GM19397 (cell line): ENCODE measurements around the gene COX5A.
"Not testable (repeated sequence)": the region's sequence is repeated elsewhere in the genome, so short reads cannot be mapped to it uniquely, and the experiment has no call there.

ENCODE experiments used
- ATAC-seq: cut with Tn5 transposase; IDR thresholded peaks from one replicate; pipeline ENCODE4 v1.9.1; 2021; ENCODE audit warnings: mild to moderate bottlenecking, moderate library complexity; ENCODE audit not compliant: unreplicated experiment

COX5A gene

DNA sequence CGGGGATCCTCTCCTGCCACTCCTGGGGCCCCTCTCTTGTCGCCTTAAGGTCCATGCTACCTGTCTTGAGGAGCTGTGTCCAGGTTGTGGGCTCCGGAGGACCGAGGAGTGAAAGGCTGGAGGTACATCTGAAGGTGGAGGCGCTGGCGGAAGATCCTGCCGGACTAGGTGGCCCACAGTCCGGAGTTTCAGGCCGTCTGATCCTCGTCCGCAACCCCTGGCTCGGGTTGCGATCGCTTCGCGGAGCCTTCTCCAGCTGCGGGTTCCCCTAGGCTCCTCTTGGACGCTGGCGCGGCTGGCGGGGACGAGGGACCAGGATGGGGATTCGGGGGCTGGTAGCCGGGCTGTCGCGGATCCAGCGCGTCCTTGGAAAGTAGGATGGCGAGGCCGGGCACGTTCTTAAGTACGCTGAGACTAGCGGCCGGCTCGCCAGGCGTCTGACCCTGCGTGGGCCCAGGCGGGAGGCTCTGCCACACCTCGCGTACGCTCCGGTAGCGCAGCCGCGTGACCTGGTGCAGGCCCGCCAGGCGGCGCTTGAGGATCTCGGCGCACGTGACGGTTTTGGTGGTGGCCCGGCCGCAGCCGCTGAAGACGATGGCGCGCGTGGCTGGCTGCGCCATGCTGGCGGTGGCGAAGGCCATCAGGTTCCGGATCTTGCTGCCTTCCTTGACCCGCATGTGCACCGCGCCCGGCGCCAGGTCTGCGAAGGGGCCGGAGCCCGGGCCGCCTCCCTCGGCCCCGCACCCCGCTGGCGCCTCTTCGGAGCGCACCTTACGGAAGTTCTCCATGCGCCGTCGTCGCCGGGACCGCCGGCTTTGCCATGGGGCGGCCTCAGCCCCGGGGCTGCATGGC is 18.1 kb upstream of the COX5A start:
- peak; percentile 75 for ATAC-seq

DNA sequence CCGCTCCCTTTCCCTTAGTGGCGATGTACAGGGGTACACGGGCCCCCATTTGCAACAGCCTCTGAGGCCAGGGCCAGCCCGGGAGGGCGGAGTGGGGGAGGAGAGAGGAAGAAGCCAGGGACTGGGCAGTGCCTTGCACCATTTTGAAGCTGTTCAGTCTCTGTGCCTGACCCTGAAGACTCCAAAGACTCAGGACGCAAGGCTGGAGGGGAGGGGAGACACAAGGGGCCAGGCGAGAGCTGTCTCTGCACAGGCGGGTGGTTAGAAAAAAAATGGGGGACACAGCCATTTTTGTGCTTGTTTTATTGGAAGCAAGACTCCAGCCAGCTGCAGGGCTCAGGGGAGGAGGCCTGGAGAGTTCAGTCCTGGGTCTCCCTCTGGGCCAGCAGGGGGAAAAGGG is 17.1 kb upstream of the COX5A start:
- no peak for ATAC-seq

DNA sequence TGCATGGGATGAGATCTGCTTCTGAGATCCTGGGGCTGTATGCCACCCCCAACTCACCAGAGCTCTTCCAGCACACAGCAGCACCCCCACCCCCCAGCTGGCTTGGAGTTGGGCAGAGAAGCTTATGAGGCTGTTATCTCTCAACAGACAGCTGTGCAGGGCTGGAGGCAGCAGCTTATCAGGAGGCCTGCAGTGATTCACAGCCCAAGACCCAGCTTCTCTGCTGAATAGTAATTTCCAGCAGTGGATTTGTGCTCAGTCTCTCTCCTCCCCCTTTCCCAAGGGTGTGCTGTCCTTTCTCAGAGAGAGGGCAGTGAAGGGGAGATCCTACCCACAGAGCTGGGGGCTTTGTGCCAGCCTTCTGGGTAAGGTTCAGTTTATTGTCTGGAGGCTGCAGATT is 16.6 kb upstream of the COX5A start:
- no peak for ATAC-seq

DNA sequence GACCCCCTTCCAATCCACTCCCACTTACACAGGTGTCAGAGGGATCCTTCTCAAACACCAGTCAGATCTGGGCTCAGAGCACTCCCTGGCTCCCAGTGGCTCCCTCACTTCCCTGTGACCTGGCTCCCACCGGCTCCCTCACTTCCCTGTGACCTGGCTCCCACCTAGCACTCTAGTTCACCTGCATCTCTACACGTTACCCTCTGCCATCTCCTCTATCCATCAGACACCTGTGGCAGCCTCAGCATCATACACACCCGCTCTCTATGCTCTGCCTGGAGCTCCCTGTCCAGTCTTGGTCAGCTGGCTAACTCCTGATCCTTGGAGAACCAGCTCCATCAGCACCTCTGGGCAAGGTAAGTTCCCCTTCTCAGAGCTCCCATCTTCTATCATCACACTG is 13.1 kb upstream of the COX5A start:
- ATAC-seq, result no peak

DNA sequence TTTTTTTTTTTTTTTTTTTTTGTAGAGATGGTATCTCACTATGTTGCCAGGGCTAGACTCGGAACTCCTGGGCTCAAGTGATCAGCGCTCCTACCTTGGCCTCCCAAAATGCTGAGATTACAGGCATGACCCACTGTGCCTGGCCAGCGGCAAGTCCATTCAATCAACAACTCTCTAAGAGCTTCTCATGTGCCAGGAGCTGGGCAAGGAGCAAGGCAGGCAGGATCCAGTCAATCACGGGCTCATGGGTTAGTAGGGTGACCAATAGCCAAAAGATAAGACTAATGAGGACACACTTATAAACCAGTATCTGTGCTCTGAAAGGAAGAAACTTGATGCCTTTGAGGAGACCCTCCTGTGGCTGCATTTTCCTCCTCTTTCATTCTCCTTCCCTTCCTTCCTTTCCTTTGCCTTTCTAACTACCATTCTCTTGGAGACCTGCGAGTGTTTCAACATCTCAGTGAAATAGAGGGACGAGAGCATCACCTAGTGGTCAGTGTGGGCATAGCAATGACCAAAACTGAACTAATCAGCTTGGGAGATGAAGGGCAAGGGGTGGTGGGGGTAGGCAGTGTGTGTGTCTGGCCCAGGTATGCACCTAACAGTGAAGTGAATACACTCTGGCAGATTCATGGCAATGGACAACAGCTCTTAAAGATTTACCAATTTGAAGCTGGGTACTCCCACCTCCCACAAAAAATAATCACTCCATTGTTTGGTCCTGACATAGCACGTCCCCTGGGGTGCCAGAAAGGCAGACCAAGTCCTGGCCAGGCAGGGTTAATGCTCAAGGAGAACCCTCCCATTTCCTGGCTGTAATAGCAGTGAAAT is 12.4 kb upstream of the COX5A start:
- no peak for ATAC-seq

DNA sequence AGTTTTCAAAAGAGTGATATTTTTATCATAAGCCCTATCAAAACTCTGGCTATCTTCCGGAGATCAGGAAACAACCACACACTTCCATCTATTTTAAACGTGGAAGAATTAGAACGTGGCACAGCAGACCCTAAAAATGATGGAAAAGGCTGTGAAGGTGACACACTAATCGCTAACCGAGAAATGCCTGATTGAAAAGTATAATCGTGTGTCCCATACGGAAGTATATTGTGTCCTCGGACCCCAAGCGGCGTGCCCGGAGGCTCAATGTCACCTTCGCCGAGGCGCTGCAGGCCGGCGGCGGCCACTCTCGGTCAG is 642 bp downstream of the COX5A start:
- ATAC-seq, result no peak

DNA sequence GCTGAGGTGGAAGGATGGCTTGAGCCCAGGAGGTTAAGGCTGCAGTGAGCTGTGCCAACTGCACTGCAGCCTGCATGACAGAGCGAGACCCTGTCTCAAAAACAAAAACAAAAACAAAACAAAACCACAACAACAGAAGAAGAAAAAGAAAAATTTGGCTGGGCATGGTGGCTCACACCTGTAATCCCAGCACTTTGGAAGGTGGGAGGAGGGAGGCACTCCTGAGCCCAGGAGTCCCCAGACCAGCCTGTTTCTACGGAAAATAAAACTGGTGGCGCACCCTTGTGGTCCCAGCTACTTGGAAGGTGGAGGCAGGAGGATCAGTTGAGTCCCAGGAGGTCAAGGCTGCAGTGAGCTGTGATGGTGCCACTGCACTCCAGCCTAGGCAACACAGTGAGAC is 2.7 kb downstream of the COX5A start:
- not testable (repeated sequence) for ATAC-seq

DNA sequence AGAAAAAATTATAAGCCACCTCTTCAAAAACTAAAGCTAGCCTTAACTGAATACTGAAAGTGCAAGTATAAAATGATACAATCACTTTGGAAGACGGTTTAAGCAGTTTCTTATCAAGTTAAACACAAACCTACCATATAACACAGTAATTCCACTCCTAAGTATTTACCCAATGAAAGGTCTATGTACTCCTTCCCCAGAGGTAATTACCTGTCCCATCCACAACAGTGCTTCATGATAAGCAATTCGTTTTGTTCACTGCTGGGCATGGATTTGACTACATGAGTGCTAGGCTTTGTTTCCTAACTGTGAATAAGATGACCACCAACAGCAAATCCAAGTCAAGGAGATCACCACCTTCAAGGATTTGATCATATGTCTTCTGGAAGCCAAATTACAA is 4.3 kb downstream of the COX5A start:
- ATAC-seq, result no peak

DNA sequence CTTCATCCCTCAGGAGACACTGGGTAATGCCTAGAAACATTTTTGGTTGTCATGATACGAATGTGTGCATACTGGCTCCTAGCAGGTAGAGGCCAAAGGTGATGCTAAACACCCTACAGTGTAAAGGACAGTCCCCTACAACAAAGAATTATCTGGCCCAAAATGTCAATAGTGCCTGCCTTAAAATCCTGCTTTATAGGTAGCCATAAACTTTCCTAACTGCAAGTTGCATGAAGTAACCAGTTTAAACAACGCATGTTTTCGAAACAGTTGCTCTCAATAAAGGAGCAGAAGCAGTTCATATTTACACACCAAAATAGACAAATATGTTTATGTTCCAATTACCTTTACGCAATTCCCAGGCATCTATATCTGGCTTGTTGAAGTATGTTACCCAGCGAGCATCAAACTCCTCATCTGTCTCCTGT is 9.1 kb downstream of the COX5A start:
- ATAC-seq, result no peak

DNA sequence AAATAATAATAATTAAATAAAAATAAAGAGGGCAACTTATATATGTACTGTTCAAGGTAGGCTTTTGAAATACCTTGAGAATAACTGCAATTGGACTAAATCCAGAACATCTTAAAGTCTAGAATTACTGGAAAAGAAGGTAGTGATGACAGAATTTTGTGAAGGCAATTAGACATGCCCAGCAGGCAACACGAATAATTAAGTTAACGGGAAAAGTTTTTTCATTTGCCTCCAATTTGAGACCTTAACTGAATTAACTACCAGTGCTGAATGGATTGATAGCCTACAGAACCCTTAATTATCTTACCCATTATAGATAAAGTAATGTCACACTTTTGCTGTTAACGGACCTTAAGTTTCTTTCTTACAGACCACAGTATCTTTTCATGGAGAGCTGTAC is 13.3 kb downstream of the COX5A start:
- no peak for ATAC-seq

DNA sequence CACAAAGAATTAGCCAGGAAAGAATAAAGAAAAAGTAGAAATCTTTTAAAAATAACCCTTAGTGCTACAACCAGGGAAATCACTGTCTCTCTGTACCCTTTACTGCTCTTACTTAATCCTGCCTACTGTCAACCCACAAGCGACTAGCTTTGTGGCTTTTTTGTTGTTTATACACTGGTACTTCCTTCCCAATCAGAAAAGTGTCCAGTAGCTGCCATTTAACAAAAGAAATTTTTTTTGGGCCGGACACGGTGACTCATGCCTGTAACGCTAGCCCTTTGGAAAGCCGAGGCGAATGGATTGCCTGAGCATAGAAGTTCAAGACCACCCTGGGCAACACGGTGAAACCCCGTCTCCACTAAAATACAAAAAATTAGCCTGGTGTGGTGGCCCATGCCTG is 17.4 kb downstream of the COX5A start:
- no peak for ATAC-seq

DNA sequence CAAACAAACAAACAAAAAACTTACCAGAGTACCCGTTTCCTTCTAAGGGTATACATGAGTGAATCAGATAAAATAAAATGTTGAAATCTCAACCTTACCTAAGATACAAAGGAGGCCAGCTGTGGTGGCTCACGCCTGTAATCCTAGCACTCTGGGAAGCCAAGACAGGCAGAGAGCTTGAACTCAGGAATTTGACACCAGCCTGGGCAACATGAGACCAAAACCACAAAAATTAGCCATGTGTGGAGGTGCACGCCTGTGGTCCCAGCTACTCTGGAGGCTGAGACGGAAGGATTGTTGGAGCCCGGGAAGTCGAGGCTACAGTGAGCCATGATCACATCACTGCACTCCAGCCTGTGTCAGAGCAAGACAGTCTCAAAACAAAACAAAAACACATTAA is 20.2 kb downstream of the COX5A start:
- ATAC-seq, result no peak

DNA sequence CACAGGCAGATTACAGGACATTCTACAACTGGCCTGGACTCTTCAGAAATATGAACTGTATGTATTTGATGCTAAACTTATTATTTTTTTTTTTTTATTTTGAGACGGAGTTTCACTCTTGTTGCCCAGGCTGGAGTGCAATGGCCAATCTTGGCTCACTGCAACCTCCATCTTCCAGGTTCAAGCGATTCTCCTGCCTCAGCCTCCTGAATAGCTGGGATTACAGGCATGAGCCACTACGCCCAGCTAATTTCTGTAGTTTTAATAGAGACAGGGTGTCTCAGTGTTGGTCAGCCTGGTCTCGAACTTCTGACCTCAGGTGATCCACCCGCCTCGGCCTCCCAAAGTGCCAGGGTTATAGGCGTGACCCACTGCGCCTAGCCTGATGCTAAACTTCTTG is 24.1 kb downstream of the COX5A start:
- not testable (repeated sequence) for ATAC-seq

DNA sequence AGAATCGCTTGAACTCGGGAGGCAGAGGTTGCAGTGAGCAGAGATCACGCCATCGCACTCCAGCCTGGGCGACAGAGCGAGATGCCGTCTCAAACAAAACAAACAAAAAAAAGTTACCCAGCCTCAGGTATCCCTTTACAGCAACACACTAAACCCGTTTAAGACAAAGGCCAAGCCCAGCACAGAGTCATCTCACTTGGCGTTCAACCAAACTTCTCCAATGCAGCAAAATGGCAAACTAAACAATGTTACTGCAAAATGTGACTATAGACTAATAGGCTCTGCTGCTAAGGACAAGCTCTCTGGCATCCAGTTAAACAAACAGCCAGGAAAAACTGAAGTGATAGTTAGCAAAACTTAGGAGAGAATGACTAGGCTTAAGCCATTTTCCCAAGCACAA is 24.8 kb downstream of the COX5A start:
- no peak for ATAC-seq

DNA sequence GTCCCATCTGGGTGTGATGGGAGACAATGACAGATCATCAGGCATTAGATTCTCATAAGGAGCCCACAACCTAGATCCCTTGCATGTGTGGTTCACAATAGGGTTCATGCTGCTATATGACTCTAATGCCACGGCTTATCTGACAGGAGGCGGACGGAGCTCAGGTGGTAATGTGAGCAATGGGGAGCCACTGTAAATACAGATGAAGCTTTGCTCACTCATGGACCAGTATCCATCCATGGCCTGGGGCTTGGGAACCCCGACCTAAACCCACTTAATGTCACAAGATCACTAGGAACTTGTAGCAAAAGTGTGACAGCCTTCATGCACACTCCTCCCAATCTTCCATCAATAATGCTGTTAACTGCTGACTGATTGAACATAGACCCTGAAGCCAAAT is 29.2 kb downstream of the COX5A start:
- no peak for ATAC-seq

DNA sequence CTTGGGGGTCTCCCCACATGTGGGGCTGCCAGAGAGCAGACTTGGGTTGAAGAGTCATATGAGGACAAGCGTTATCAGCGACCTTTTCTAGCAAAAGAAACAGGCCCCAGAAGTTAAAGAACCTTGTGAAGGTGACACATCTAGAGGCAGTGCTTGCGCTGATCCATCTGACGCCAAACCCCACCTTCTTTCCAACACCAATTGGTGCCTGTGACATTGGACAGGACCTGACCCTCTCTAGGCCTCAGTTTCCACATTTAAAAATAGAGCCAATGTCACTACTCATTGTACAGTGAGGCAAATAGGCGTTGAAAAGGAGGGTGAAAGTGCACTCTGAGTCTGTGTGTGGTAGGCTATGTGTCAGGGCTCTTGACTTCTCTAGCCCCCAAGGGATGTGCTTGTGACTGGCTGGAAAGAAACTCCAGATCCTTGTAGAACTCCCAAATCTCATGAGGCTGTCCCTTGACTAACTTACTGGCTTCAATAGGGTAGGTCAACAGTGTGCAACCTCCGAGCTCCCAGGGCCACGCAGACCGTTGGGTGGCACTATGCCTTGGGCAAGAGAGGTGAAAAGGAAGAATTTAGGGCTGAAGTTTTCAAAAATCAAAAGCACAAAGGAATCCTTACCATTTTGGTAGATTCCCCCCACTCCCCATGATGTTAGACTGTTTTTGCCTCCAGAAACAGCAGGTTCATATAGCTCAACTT is 30.6 kb downstream of the COX5A start:
- no peak for ATAC-seq

DNA sequence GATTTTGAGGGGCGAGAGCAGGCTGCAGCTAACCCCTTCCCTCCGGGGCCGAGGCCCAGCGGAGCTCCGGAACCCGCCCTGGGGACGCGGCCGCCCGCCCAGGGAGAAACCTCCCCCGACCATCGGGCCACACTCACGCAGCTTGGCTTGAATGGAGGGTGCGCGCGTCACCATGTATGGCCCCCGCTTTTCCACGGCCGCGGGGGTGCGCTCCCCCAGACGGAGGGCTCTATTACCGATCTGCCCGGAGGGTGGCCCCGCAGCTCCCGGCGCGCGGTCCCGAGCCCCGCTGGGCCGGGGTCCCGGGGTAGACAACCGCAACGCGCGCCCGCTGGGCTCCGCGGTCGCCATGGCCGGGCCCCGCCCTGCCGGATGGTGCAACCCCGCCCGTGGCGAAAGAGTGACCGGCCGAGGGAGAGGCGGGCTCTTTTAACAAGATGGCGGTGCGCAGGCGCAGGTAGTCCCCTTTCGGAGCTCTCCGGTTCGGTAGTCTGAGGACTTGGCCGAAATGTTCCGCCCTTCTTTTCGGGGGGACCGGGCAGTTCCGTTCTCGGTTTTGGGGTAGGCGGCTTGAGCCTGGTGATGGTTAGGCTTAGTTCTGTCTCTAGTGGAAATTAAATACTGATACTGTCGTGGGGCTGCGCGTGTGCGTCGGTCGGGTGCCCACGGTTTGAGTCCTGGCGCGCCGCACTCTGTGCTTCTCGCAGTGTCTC is 31.3 kb downstream of the COX5A start, which contains the start of gene FAM219B:
FAM219B (minus strand) TSS at position 402 of the 713 bp plus-strand sequence; CDS start at position 351, 51 bp downstream.
- ATAC-seq, result peak; percentile 87

DNA sequence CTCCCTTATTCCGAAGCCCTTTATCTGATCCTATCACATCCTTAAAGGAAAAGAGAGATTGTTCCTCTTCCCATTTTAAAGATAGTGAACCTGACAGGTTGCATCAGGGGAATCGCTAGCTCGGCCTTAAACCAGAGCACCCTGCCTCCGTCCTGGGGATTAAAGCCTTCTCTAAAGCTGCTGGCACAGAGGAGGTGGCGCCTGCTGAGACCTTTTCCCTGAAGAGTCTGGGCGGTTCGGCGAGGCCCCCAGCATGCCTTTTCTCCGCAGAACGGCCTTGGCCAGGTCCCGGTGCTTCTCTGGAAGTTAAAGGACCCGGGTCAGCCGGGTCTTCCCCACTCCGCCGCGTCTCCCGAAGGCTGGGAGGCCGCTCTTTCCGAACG is 31.8 kb downstream of the COX5A start:
- ATAC-seq, result peak; percentile 11

DNA sequence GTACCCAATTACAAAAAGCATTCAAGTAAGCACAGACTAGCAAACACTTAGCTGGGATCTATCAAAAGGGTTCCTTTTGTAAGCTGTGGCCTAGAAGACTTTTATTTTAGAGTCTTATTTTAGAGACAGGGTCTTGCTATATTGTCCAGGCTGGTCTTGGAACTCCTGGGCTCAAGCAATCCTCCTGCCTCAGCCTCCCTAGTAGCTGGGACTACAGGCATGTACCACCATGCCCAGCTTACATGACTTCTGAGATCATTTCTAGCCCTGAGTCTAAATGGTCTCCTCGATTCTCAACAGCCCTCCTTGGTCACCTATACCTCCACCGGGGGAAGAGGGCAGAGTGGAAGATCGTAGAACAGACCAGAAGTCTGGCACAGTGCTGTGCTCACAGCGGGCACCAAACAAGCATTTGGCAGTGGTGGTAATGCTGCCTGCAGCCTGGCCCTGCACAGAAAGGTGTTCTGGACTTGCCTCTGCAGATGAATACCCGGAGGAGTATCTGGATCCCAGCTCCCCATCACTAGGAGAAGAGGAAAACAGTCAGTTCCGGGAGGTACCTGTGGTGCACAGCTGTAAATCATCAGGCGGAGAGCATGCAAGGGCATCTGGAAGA is 33.6 kb downstream of the COX5A start:
- ATAC-seq, result no peak

DNA sequence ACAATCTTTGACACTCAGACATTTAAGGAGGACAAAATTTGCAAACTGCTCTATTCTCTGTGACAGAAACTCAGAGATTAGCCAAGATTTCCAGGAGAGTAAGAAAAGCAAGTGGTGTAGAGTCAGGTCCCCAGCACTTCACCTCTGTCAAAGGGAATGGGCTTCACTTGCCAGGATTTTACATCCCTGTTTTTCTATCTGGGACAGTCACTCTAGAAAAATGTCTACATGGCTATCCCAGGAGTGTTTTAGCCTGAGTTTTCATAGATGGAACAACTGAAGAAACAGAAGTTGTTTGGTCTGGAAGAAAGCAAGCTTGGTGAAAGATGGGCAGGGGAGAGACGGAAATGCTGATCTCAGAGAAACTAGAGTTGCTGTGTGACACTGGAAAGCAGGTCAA is 34.2 kb downstream of the COX5A start:
- no peak for ATAC-seq
